ENCODE data around the gene PRDM10. TPM values are rescaled to one million over a fixed set of nuclear protein-coding genes. Genes with fewer than 3 reads are reported as not detected.

PRDM10 gene
- total RNA-seq, 1 experiment from 2014 or later = 18.9 TPM

- CTCF ChIA-PET = interaction anchor here (1.0 to 1.3 kb wide), 3 partner anchors 17 to 157 kb away, joined by 3 to 5 read pairs (median 3); no protein-coding TSS in a partner anchor
- no peaks in the 10 kb centered on the region for H3K27me3 Mint-ChIP-seq (ENCODE audit: low read depth)
- ATAC-seq (no peak), DNase-seq (ENCODE audit: low spot score) (no peak)
- H3K27ac Mint-ChIP-seq = no peak overlapping the region
- peaks cover 4% of the 10 kb centered on the region; the same call in 1 of the 2 replicates for H3K9me3 Mint-ChIP-seq
- no peak overlapping the region for H3K4me3 Mint-ChIP-seq
- no peak for TF ChIP-seq ARID4B (CRISPR knock-in tag; IDR thresholded peaks at IDR 0.05; ENCODE audit: borderline replicate concordance)
- TF ChIP-seq ZSCAN18 (CRISPR knock-in tag; IDR thresholded peaks at IDR 0.05) = no peak
- no peak for TF ChIP-seq SMAD3 (CRISPR knock-in tag; IDR thresholded peaks at IDR 0.05; ENCODE audit: borderline replicate concordance)
- TF ChIP-seq, protein P1, sequence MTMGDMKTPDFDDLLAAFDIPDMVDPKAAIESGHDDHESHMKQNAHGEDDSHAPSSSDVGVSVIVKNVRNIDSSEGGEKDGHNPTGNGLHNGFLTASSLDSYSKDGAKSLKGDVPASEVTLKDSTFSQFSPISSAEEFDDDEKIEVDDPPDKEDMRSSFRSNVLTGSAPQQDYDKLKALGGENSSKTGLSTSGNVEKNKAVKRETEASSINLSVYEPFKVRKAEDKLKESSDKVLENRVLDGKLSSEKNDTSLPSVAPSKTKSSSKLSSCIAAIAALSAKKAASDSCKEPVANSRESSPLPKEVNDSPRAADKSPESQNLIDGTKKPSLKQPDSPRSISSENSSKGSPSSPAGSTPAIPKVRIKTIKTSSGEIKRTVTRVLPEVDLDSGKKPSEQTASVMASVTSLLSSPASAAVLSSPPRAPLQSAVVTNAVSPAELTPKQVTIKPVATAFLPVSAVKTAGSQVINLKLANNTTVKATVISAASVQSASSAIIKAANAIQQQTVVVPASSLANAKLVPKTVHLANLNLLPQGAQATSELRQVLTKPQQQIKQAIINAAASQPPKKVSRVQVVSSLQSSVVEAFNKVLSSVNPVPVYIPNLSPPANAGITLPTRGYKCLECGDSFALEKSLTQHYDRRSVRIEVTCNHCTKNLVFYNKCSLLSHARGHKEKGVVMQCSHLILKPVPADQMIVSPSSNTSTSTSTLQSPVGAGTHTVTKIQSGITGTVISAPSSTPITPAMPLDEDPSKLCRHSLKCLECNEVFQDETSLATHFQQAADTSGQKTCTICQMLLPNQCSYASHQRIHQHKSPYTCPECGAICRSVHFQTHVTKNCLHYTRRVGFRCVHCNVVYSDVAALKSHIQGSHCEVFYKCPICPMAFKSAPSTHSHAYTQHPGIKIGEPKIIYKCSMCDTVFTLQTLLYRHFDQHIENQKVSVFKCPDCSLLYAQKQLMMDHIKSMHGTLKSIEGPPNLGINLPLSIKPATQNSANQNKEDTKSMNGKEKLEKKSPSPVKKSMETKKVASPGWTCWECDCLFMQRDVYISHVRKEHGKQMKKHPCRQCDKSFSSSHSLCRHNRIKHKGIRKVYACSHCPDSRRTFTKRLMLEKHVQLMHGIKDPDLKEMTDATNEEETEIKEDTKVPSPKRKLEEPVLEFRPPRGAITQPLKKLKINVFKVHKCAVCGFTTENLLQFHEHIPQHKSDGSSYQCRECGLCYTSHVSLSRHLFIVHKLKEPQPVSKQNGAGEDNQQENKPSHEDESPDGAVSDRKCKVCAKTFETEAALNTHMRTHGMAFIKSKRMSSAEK (CRISPR knock-in tag; IDR thresholded peaks at IDR 0.05; ENCODE audit: borderline replicate concordance) = no peak
- no peak for TF ChIP-seq ELF4 (CRISPR knock-in tag; IDR thresholded peaks at IDR 0.05; ENCODE audit: low read depth)
- TF ChIP-seq SMAD4 (CRISPR knock-in tag; IDR thresholded peaks at IDR 0.05) = no peak
- no peak for TF ChIP-seq CBFB (CRISPR knock-in tag; IDR thresholded peaks at IDR 0.05; ENCODE audit: low read depth)
- TF ChIP-seq, protein P2, sequence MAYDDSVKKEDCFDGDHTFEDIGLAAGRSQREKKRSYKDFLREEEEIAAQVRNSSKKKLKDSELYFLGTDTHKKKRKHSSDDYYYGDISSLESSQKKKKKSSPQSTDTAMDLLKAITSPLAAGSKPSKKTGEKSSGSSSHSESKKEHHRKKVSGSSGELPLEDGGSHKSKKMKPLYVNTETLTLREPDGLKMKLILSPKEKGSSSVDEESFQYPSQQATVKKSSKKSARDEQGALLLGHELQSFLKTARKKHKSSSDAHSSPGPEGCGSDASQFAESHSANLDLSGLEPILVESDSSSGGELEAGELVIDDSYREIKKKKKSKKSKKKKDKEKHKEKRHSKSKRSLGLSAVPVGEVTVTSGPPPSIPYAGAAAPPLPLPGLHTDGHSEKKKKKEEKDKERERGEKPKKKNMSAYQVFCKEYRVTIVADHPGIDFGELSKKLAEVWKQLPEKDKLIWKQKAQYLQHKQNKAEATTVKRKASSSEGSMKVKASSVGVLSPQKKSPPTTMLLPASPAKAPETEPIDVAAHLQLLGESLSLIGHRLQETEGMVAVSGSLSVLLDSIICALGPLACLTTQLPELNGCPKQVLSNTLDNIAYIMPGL (CRISPR knock-in tag; IDR thresholded peaks at IDR 0.05) = no peak
- TF ChIP-seq OVOL2 (CRISPR knock-in tag; IDR thresholded peaks at IDR 0.05; ENCODE audit: borderline replicate concordance) = no peak
- TF ChIP-seq GTF2I (CRISPR knock-in tag; conservative IDR thresholded peaks at IDR 0.05) = no peak
- no peak for TF ChIP-seq ZNF396 (CRISPR knock-in tag; IDR thresholded peaks at IDR 0.05; ENCODE audit: borderline replicate concordance)
- peaks cover 11% of the 10 kb centered on the region for H3K36me3 Mint-ChIP-seq
- POLR2A ChIA-PET = no interaction called here
- peaks cover 40% of the 10 kb centered on the region for H3K4me1 Mint-ChIP-seq
These were observed 27.1 kb downstream of the PRDM10 start for GRCh38 chr11:129975543-129975942.

GRCh38 chr11:129974672-129975071, 28.0 kb downstream of the PRDM10 start:
- no peak overlapping the region for H3K27ac Mint-ChIP-seq
- CTCF ChIA-PET = no interaction called here

More at GRCh38 chr11:129974672-129975071, 28.0 kb downstream of the PRDM10 start:
- DNase-seq (ENCODE audit: low spot score) = no peak
- Mint-ChIP-seq H3K36me3 (peaks cover 12% of the 10 kb centered on the region), H3K27me3 (ENCODE audit: low read depth) (no peaks in the 10 kb centered on the region), H3K4me3 (no peak overlapping the region), H3K4me1 (peaks cover 36% of the 10 kb centered on the region), H3K9me3 (peaks cover 4% of the 10 kb centered on the region; the same call in 1 of the 2 replicates)
- ATAC-seq = no peak
- POLR2A ChIA-PET = no interaction called here
- TF ChIP-seq GRHL2 (CRISPR knock-in tag; IDR thresholded peaks at IDR 0.05; ENCODE audit: insufficient replicate concordance, severe bottlenecking) = no peak
- 0 out of 2 replicates have a peak, but pooled peaks have one; percentile 13 for TF ChIP-seq ZNF121 (CRISPR knock-in tag; IDR thresholded peaks at IDR 0.05)
